ENCODE data around the gene NBPF1.
"Not testable (repeated sequence)": the region's sequence is repeated elsewhere in the genome, so short reads cannot be mapped to it uniquely, and the experiment has no call there.

The NBPF1 gene

DNA sequence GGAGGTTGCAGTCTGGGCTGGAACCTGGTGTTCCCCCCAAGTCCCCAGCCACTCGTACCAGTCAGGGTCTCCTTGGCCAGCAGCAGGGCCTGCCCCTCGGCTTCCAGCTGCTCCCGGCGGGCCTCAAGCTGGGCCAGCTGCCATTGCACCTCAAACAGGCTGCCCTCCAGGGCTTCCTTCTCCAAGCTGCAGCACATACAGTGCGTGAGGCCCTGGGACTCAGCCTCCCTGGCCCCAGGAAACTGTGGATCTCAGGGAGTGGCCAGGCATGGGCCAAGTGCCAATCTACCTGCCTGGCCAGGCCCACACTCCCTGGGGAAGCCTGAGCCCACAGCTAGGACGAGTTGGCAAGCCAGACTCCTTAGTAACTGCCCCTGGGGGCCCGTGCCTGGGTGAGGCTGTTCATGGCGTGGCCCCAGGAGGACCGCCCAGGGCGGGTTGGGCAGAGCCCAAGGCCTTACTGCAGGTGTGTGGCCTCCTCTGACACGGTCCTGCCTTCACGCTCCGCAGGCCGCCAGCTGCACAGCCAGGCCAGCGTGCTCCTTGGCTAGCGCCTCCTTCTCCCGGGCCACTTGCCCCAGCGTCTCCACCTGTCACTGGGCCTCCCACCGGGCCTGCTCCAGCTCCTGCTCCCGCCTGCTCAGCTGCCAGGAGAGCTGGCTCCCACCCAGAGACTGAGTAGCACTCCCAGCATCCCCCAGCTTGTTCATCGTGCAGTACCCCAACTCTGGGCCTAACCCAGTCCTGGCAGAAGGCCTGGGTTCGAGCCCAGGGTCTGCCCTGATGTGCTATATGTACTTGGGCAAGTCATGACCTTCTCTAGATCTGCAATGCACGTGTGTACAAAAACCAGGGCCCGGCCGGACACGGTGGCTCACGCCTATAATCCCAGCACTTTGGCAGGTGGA, 10.7 kb upstream of the NBPF1 start:
- H2AFZ ChIP-seq (ENCODE audit: low read length); DNase-seq (ENCODE audit: low spot score); H3K27me3 ChIP-seq (ENCODE audit: control insufficient read depth in 3 of 3, insufficient read depth in 3 of 3, low read depth in 1 of 3, low read length in 3 of 3); H2BK120ac ChIP-seq (ENCODE audit: low read depth, low read length); H3K9me3 ChIP-seq (replicated peaks in 1 of 2; ENCODE audit: control insufficient read depth in 2 of 2, insufficient read depth in 1 of 2, low read depth in 1 of 2, low read length in 2 of 2); H3K4me1 ChIP-seq (ENCODE audit: control insufficient read depth in 2 of 2, insufficient read depth in 1 of 2, low read depth in 1 of 2, low read length in 2 of 2); H3K4me2 ChIP-seq (ENCODE audit: insufficient read depth, low read length, poor library complexity, severe bottlenecking); H3K27ac ChIP-seq (replicated peaks; ENCODE audit: low read length): not testable (repeated sequence)
- H4K8ac ChIP-seq (ENCODE audit: low read depth, low read length) = peak overlapping the region; percentile 99
- H3K4ac ChIP-seq (ENCODE audit: low read length) = peak overlapping the region; percentile 91
- WGBS, 2 donors (ENCODE audit: extremely low coverage in 2 of 2, insufficient read length in 2 of 2, insufficient replicate concordance in 1 of 2) = no CpG with 5 or more reads among the region's 27 CpGs
- peak overlapping the region; percentile 91 for H2AK5ac ChIP-seq (ENCODE audit: low read depth, low read length)
- peak overlapping the region; percentile 95 for H3K23ac ChIP-seq (ENCODE audit: low read depth, low read length, poor library complexity)
- H4K91ac ChIP-seq (ENCODE audit: low read depth, low read length, poor library complexity) = peak overlapping the region; percentile 14
- peak overlapping the region; percentile 85 for H3K9ac ChIP-seq (ENCODE audit: low read depth, low read length, poor library complexity)
- H2BK15ac ChIP-seq (ENCODE audit: low read length) = peak overlapping the region; percentile 78
- peak overlapping the region; percentile 91 for H2BK12ac ChIP-seq (ENCODE audit: low read length)
- H3K14ac ChIP-seq (ENCODE audit: low read length) = peak overlapping the region; percentile 64
- H3K4me3 ChIP-seq (ENCODE audit: low read length in 2 of 2) = peak overlapping the region in 1 of 2 donors; percentile 0
- peak overlapping the region; percentile 88 for H3K18ac ChIP-seq (ENCODE audit: low read length)
- H3K36me3 ChIP-seq (replicated peaks in 1 of 2; ENCODE audit: control insufficient read depth in 2 of 2, insufficient read depth in 2 of 2, low read length in 2 of 2) = peaks cover 39 to 62% of the 10 kb centered on the region in 2 donors
- H3K79me1 ChIP-seq (ENCODE audit: low read depth, low read length) = peaks cover 11% of the 10 kb centered on the region
- peak overlapping the region; percentile 79 for H2BK5ac ChIP-seq (ENCODE audit: low read length)

GRCh38 chr1:16623337-16623736, 10.0 kb upstream of the NBPF1 start:
- H3K18ac ChIP-seq (ENCODE audit: low read length); H3K9me3 ChIP-seq (replicated peaks in 1 of 2; ENCODE audit: control insufficient read depth in 2 of 2, insufficient read depth in 1 of 2, low read depth in 1 of 2, low read length in 2 of 2); H3K14ac ChIP-seq (ENCODE audit: low read length); H3K4me3 ChIP-seq (ENCODE audit: low read length in 2 of 2); H3K27me3 ChIP-seq (ENCODE audit: control insufficient read depth in 3 of 3, insufficient read depth in 3 of 3, low read depth in 1 of 3, low read length in 3 of 3); H3K23ac ChIP-seq (ENCODE audit: low read depth, low read length, poor library complexity); H4K8ac ChIP-seq (ENCODE audit: low read depth, low read length); H3K27ac ChIP-seq (replicated peaks; ENCODE audit: low read length); H2BK12ac ChIP-seq (ENCODE audit: low read length); H3K9ac ChIP-seq (ENCODE audit: low read depth, low read length, poor library complexity); H2AFZ ChIP-seq (ENCODE audit: low read length); H3K4me1 ChIP-seq (ENCODE audit: control insufficient read depth in 2 of 2, insufficient read depth in 1 of 2, low read depth in 1 of 2, low read length in 2 of 2); H4K91ac ChIP-seq (ENCODE audit: low read depth, low read length, poor library complexity); DNase-seq (ENCODE audit: low spot score); H2BK5ac ChIP-seq (ENCODE audit: low read length); H3K4ac ChIP-seq (ENCODE audit: low read length); H2BK15ac ChIP-seq (ENCODE audit: low read length); H2BK120ac ChIP-seq (ENCODE audit: low read depth, low read length); H2AK5ac ChIP-seq (ENCODE audit: low read depth, low read length); H3K4me2 ChIP-seq (ENCODE audit: insufficient read depth, low read length, poor library complexity, severe bottlenecking): not testable (repeated sequence)
- H3K79me1 ChIP-seq (ENCODE audit: low read depth, low read length) = peaks cover 11% of the 10 kb centered on the region
- no CpG with 5 or more reads among the region's 7 CpGs for WGBS, 2 donors (ENCODE audit: extremely low coverage in 2 of 2, insufficient read length in 2 of 2, insufficient replicate concordance in 1 of 2)
- H3K36me3 ChIP-seq (replicated peaks in 1 of 2; ENCODE audit: control insufficient read depth in 2 of 2, insufficient read depth in 2 of 2, low read length in 2 of 2) = peaks cover 36 to 61% of the 10 kb centered on the region in 2 donors

GRCh38 chr1:16621681-16622315, 8.4 kb upstream of the NBPF1 start:
- not testable (repeated sequence) for H3K14ac ChIP-seq (ENCODE audit: low read length); H3K4me3 ChIP-seq (ENCODE audit: low read length in 2 of 2); H4K91ac ChIP-seq (ENCODE audit: low read depth, low read length, poor library complexity); DNase-seq (ENCODE audit: low spot score); H4K8ac ChIP-seq (ENCODE audit: low read depth, low read length); H2BK12ac ChIP-seq (ENCODE audit: low read length); H3K4me2 ChIP-seq (ENCODE audit: insufficient read depth, low read length, poor library complexity, severe bottlenecking); H3K9ac ChIP-seq (ENCODE audit: low read depth, low read length, poor library complexity); H3K4ac ChIP-seq (ENCODE audit: low read length); H2BK120ac ChIP-seq (ENCODE audit: low read depth, low read length); H2BK5ac ChIP-seq (ENCODE audit: low read length); H3K27me3 ChIP-seq (ENCODE audit: control insufficient read depth in 3 of 3, insufficient read depth in 3 of 3, low read depth in 1 of 3, low read length in 3 of 3); H3K9me3 ChIP-seq (replicated peaks in 1 of 2; ENCODE audit: control insufficient read depth in 2 of 2, insufficient read depth in 1 of 2, low read depth in 1 of 2, low read length in 2 of 2); H2AFZ ChIP-seq (ENCODE audit: low read length); H3K27ac ChIP-seq (replicated peaks; ENCODE audit: low read length); H3K18ac ChIP-seq (ENCODE audit: low read length)
- Histone ChIP-seq H3K4me1 (ENCODE audit: control insufficient read depth in 2 of 2, insufficient read depth in 1 of 2, low read depth in 1 of 2, low read length in 2 of 2) (peaks cover 13 to 14% of the 10 kb centered on the region in 2 donors), H3K23ac (ENCODE audit: low read depth, low read length, poor library complexity) (peak overlapping the region; percentile 1), H2AK5ac (ENCODE audit: low read depth, low read length) (peak overlapping the region; percentile 7), H2BK15ac (ENCODE audit: low read length) (peak overlapping the region; percentile 3), H3K36me3 (replicated peaks in 1 of 2; ENCODE audit: control insufficient read depth in 2 of 2, insufficient read depth in 2 of 2, low read length in 2 of 2) (peaks cover 30 to 63% of the 10 kb centered on the region in 2 donors), H3K79me1 (ENCODE audit: low read depth, low read length) (peaks cover 11% of the 10 kb centered on the region)
- WGBS, 2 donors (ENCODE audit: extremely low coverage in 2 of 2, insufficient read length in 2 of 2, insufficient replicate concordance in 1 of 2) = no CpG with 5 or more reads among the region's 9 CpGs

GRCh38 chr1:16621300-16621658, 7.9 kb upstream of the NBPF1 start:
- no CpG with 5 or more reads among the region's 2 CpGs for WGBS, 2 donors (ENCODE audit: extremely low coverage in 2 of 2, insufficient read length in 2 of 2, insufficient replicate concordance in 1 of 2)
- Histone ChIP-seq H2BK120ac (ENCODE audit: low read depth, low read length) (no peak overlapping the region), H2AK5ac (ENCODE audit: low read depth, low read length) (no peak overlapping the region), H3K36me3 (replicated peaks in 1 of 2; ENCODE audit: control insufficient read depth in 2 of 2, insufficient read depth in 2 of 2, low read length in 2 of 2) (peaks cover 26 to 58% of the 10 kb centered on the region in 2 donors), H3K23ac (ENCODE audit: low read depth, low read length, poor library complexity) (peak overlapping the region; percentile 46), H2BK15ac (ENCODE audit: low read length) (no peak overlapping the region), H3K14ac (ENCODE audit: low read length) (no peak overlapping the region), H2AFZ (ENCODE audit: low read length) (no peak overlapping the region), H4K8ac (ENCODE audit: low read depth, low read length) (no peak overlapping the region), H3K79me1 (ENCODE audit: low read depth, low read length) (peaks cover 11% of the 10 kb centered on the region), H3K9me3 (replicated peaks in 1 of 2; ENCODE audit: control insufficient read depth in 2 of 2, insufficient read depth in 1 of 2, low read depth in 1 of 2, low read length in 2 of 2) (peaks cover 0 to 2% of the 10 kb centered on the region in 2 donors), H3K4me3 (ENCODE audit: low read length in 2 of 2) (no peak overlapping the region), H2BK12ac (ENCODE audit: low read length) (no peak overlapping the region), H3K27me3 (ENCODE audit: control insufficient read depth in 3 of 3, insufficient read depth in 3 of 3, low read depth in 1 of 3, low read length in 3 of 3) (peaks cover 0 to 3% (median 0%) of the 10 kb centered on the region in 3 experiments), H3K27ac (replicated peaks; ENCODE audit: low read length) (no peak overlapping the region), H3K4ac (ENCODE audit: low read length) (no peak overlapping the region), H3K4me2 (ENCODE audit: insufficient read depth, low read length, poor library complexity, severe bottlenecking) (no peak overlapping the region), H4K91ac (ENCODE audit: low read depth, low read length, poor library complexity) (no peak overlapping the region), H3K4me1 (ENCODE audit: control insufficient read depth in 2 of 2, insufficient read depth in 1 of 2, low read depth in 1 of 2, low read length in 2 of 2) (peaks cover 13 to 15% of the 10 kb centered on the region in 2 donors), H2BK5ac (ENCODE audit: low read length) (no peak overlapping the region), H3K18ac (ENCODE audit: low read length) (peak overlapping the region; percentile 16), H3K9ac (ENCODE audit: low read depth, low read length, poor library complexity) (no peak overlapping the region)
- DNase-seq (ENCODE audit: low spot score) = no peak

All from neuronal stem cell (in vitro differentiated cells).